Erythroblast (primary cell): ENCODE data around the gene CCL18.

ENCODE experiments used
- GATA1 ChIP-seq: IDR thresholded peaks from 2 replicates; pipeline ENCODE4 v1.6.1; 2011; ENCODE audit warnings: low read depth, mild to moderate bottlenecking, control low read depth, low read length, moderate library complexity
- POLR2A ChIP-seq: IDR thresholded peaks from 2 replicates; pipeline ENCODE4 v1.6.1; 2011; ENCODE audit warnings: mild to moderate bottlenecking, low read length

DNA sequence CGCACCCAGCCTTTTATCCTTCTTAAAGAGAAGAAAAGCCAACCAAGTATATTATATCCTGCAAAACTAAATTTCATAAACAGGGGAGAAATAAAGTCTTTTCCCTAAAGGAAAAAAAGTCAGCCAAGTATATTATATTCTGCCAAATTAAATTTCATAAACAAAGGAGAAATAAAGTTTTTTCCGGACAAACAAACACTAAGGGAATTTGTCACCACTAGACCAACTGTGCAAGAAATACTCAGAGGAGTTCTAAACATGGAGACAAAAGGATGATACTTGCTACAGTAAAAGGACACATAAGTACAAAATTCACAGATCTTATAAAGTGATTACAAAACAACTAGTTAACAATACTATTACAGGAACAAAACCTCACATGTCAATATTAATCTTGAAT lies 14.4 kb upstream of the CCL18 start:
- TF ChIP-seq GATA1 (no peak), POLR2A (no peak)
